NCI-H2227 (cell line): ENCODE results near the gene RSRC1.
A peak's percentile ranks its signal among the peaks of the same experiment; 100 is the strongest.
"Not testable (repeated sequence)": the region's sequence is repeated elsewhere in the genome, so short reads cannot be mapped to it uniquely, and the experiment has no call there.

ENCODE experiments used
- DNase-seq: peaks from one replicate; lab custom pipeline; 2025; ENCODE audit not compliant: unreplicated experiment; lab: John Stamatoyannopoulos, UW

The RSRC1 gene

GRCh38 chr3:158384019-158384418, 274.1 kb downstream of the RSRC1 start:
- DNase-seq: no peak

DNA sequence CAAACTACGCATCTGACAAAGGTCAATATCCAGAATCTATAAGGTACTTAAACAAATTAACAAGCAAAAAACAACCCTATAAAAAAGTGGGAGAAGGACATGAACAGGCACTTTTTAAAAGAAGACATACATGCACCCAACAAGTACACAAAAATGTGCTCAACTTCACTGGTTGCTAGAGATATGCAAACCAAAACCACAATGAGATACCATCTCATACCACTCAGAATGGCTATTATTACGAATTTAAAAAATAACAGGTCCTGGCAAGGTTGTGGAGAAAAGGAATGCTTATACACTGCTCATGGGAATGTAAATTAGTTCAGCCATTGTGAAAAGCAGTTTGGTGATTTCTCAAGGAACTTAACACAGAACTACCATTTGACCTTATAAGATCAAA, 285.5 kb downstream of the RSRC1 start:
- no peak for DNase-seq

- DNase-seq: no peak
Measured at GRCh38 chr3:158402590-158402989, 292.7 kb downstream of the RSRC1 start.

- no peak for DNase-seq
Measured at GRCh38 chr3:158403013-158403412, 293.1 kb downstream of the RSRC1 start.

- DNase-seq: no peak
Measured at GRCh38 chr3:158404131-158404718, 294.3 kb downstream of the RSRC1 start.

DNA sequence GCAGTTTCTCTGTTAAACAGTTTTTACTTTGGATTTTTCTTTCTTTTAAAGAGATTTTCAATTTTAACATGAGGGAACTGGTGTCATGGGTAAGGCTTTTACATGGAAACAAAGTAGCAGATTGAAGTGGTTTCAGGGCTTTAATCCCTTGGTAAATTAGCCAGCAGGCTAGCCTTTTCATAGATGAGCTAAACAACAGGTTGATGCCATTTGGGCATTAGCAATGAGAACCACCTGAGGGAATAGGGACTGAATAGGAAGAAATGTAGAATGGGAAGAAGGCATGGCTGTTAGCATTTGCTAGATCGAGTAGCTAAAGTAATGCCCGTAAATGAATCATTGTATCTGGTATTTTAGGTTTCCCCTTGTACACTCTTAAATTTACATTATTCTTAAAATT, 295.6 kb downstream of the RSRC1 start:
- no peak for DNase-seq

GRCh38 chr3:158407844-158408517, 298.1 kb downstream of the RSRC1 start:
- no peak for DNase-seq

DNA sequence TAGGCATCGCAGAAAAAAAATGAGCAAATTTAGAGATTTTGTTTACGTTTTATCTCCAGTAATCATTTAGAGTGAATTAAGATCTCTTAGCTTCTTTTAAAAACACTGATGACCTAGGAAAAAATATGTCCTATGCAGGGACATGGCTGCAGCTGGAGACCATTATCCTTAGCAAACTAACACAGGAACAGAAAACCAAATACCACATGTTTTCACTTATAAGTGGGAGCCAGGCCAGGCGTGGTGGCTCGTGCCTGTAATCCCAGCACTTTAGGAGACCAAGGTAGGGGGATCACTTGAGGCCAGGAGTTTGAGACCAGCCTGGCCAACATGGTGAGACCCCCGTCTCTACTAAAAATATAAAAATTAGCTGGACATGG, 298.6 kb downstream of the RSRC1 start:
- DNase-seq: not testable (repeated sequence)

DNA sequence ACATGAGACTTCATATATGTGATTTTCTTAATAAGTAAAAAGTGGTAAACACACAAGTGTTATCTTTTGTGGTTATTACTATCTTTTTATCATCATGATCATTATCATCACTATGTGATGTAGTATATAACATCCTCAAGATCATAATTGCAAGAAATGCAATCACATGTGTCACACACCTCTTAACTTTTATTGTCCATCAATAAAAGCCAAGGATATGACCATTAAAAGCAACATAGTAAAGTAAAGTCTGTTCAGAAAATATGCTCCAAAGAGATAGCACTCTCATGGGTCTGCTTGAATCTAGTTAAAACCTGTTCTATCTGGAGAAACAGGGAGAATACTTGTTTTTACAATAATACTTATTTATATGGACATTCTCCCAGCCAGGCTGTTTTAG, 308.1 kb downstream of the RSRC1 start:
- DNase-seq: no peak

DNA sequence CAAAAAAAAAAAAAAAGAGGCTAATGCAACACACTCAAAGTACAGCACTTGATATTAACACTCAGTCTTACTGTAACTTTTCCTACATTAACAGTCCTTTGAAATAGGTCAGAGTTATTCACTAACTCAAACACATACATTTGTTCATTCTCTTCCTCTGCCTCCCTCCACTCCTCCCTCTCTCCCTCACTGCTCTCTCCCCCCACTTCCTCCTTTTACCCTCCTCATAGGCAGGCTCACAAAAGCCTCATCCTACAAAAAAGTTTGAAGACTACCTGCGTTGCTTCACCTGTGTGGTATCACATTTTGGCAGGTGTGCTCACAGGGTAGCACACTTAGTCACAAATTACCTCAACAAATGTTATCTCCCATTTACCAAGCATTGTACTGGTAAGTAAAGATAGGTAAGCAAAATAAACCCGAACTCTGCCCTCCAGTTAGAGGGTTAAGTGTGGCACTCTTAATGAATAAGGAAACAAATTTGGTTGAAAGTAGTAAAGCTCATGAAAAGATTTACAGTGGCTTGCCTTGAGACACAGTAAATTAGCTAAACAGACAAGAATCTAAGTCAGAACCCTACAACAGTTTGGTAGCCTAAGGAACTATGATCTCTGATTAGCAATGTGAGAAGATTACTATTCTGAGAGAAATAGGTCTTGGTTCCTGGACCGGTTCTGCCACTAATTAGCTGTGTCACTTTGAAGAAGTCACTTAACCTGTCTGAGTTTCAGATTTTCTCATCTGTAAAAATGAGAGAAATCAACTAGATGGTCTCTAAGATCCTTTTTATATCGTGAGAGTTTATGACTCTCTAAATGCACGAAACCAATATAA, 310.1 kb downstream of the RSRC1 start:
- DNase-seq: no peak

DNA sequence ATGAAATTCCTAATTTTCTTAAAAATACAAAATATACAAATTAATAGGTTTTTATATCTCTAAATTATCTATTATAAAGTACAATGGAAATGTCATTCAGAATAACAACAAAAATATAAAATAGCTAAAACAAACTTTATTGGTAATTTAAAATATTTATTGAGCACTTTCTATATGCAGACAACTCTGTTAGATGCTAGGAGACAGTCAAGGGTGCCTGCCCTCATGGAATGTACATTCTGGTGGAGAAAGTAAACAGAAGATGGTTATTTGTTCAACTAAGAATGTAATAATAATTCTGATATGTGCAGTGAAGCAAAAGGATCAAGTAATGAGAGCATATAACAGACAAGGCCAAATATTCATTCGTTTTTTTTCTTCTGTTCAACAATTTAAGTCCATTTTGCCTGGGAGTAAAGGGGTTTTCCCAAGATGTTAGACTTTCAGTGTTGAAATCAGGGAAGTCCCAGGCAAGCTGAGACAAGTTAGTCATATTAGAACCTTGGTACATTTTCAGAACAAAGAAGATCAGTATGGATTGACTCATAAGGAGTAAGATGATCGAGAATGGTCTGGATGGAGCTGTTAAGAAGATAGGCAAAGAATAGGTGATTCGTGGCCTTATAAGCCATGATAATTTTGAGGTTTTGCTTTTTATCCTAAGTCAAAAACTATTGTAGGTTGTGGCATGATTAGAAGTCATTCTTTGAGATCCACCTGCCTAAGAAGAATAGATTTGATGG, 310.9 kb downstream of the RSRC1 start:
- no peak for DNase-seq

GRCh38 chr3:158430448-158430847, 320.6 kb downstream of the RSRC1 start:
- no peak for DNase-seq

- no peak for DNase-seq
Measured at GRCh38 chr3:158430968-158431367, 321.1 kb downstream of the RSRC1 start.

DNA sequence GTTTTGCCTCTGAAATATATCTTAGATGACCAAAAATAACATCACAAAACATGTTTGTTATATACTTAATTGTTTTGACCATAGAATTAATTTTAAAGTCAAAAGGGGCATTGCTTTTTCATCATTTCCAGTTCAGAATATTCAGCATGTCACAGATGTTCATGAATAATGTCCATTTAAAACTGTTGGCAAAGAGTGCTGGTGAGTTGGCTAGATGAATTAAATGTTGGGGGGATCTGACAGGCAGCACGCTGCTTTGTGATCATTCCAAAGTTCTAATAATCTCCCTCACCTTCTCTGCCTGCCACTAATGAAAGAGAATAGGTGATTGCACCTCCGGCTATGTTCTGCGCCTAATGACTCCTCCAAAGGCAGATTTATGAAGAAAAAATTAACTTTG, 321.9 kb downstream of the RSRC1 start:
- no peak for DNase-seq

- peak; percentile 45 for DNase-seq
Measured at GRCh38 chr3:158434412-158435038, 324.6 kb downstream of the RSRC1 start.

DNA sequence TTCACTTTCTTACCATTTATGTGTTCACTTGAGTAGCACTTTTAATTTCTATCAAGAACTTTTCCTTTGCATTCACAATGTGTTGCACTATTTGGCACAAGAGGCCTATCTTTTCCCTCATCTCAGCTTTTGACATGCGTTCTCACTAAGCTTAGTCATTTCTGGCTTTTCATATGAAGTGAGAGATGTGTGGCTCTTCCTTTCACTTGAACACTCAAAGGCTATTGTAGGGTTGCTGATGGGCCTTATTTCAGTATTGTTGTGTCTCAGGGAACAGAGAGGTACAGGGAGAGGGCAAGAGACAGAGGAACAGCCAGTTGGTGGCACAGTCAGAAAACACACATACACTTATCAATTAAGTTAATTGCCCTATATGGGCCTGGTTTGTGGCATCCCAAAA, 333.7 kb downstream of the RSRC1 start:
- DNase-seq: no peak

DNA sequence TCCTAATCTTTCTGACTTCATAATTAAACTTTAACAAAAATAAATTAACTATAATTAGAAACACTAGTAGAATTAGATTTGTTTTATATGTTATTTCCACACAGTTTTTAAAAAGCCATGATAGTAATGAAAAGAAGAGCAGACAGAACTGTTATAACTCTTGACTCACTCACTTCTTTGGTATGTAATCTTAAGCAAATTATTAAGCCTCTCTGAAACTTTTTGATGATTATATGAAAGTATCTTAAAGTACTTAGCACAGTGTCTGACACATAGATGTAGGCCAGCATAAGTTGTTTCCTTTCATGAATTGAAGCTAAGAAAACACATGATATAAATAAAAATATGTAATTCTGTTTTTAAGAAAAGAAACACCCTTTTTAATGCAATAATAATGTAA, 337.5 kb downstream of the RSRC1 start:
- no peak for DNase-seq

DNA sequence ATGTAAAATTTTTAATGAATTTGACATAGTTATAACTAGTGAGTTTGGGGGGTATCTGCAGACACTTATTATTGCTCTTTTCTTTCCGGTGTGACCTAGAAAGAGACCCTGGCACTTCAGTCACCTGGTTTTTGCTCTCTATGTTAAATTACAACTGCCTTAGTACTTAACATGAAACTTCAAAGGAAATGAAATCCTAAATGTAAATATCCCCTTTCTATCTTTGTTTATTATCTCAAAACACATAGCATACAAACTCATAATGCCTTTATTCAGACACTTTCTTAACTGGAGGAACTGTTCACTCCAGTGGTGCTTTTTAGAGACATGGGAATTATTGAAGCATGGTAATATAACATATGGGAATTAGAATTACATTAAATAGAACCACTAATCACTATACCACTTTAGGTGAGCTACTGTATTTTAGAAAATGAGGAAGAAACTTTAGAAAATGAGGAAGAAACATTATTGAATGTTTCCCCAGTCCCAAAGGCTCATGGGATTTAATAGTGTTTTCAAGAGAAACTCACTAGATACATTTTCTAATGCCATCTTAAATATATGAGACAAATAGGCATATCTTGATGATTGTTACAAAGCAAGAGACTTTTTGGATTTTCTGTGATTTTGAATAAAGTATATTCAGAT, 341.6 kb downstream of the RSRC1 start:
- DNase-seq: no peak

GRCh38 chr3:158452334-158452733, 342.4 kb downstream of the RSRC1 start:
- DNase-seq: no peak

DNA sequence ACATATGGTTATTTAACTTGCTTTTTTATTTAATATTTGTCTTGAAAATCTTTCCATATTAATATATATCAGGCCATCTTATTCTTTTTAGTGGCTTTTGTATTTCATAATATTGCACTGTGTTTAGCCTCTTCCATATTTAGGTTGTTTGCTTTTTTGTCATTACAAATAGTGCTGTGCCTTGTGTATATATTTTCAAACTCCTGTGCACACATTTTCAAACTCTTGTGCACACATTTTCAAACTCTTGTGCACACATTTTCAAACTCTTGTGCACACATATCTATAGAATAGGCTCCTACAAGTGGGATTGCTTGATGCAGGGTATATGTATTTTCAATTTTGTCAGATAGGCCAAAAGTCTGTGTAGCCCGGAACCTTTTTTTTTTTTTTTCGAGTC, 343.1 kb downstream of the RSRC1 start:
- DNase-seq: no peak

- no peak for DNase-seq
Measured at GRCh38 chr3:158453865-158454264, 344.0 kb downstream of the RSRC1 start.
